ENCODE data around the gene PADI2.

PADI2 gene

DNA sequence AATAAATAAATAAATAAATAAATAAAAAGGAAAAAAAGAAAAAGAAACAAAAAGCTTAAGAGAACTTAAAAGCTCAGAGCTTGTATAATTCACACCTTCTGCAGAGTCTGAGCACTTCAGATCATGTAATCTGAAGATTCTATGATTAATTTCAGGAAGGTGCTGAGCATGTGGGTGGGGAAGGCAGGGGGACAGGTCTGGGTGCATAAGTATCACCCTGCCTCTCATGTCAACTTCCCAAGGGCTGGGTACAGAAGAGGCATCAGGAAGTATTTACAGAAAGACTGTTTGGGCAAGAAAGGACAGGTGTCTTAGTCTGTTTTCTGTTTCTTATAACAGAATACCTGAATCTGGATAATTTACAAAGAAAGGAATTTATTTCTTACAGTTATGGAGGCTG, 20.4 kb upstream of the PADI2 start:
- no peak for DNase-seq

DNA sequence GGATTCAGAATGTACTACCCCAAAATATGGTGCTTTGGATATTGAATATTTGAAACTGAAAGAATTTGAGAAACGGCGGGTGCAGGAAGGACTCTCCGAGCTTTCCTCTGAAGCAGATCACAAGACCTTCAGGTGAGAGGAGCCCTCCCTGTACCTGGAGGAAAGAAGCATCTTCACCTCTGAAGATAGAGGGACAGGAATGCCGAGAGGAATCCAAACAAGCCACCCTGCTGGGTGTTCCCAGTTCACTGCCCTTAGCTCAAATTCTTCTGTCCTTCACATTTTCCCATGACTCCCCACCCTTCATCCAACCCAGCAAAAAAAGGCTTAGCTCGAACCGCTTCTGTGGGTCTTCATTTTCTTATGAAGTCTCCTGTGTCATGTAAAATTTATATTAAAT, 18.2 kb upstream of the PADI2 start:
- DNase-seq: no peak

DNA sequence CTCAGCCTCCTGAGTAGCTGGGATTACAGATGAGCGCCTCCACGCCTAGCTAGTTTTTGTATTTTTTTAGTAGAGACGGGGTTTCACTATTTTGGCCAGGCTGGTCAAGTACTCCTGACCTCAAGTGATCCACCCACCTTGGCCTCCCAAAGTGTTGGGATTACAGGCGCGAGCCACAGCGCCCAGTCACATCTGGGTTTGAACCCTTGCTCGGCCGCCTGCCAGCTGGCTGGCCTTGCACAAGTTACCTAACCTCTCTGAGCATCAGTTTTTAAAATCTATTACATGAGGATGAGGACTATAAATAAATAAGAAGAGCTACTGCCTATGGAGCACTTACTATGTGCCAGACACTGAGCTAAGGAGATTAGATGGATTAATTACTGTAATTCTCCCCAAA, 17.7 kb upstream of the PADI2 start:
- no peak for DNase-seq

DNA sequence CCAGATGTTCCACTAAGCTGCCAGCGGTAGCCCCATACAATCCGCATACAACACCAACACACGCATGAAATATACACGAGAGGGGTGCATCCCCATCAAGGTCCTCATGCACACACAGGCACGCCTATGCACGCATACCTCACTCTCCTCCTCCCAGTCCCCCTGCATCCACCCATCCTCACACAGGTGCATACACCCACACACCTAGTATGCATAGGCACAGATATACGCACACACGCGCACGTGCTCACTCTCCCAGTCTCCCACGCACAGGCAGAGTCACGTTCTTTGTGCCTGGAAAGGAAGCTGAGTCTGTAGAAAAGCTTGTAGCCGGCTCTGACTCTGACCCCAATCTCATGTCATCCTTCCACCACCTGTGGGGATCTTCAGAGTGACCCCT, 16.9 kb upstream of the PADI2 start:
- DNase-seq: no peak

DNA sequence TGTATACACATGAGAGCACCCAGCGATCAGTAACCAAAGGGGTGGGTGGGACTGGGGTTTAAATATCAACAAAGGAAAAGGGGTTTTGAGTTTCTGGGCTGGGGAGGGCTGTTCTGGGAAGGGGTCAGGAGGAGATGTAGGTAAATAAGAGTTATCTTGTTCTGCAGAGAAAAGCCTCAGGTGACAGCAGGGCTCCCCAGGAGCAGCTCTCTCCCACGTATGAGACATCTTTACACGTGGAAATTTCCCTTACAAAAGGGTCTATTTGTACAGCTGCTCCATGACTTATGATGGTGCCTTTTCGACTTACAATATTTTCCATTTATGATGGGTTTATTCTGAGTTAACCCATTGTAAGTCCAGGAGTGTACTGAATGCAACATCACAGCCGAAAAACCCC, 16.3 kb upstream of the PADI2 start:
- DNase-seq: no peak

DNA sequence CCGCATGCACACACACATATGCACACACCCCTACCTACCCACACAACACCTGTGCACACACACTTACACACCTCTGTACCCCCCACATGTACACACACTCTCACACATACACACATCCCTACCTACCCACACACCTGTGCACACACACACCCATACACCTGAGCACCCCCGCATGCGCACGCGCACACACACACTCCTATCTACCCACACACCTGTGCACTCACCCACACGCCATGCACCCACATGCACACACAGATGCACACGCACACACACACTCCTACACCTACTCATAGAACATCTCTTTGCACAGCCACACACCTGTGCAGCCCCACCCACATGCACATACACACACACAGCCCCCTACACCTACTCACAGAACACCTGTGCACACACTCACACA, 15.5 kb upstream of the PADI2 start:
- no peak for DNase-seq

DNA sequence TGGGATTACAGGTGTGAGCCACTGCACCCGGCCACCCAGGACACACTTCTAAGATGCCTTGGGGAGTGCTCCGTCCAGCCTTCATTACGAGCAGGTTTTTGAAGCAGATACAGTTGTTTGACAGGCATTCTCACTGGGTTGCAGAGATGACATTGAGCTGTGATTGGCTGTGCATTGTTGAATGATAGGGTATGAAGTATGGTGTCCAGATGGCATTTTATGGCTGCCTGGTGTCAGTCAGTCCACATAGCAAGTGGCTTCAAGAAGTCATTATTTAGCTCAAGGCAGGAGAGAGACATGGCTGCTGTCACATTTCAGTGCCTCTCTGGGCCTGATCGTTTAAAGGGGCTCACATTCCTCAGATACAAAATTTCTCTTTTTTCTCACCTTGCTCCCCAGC, 14.8 kb upstream of the PADI2 start:
- no peak for DNase-seq

DNA sequence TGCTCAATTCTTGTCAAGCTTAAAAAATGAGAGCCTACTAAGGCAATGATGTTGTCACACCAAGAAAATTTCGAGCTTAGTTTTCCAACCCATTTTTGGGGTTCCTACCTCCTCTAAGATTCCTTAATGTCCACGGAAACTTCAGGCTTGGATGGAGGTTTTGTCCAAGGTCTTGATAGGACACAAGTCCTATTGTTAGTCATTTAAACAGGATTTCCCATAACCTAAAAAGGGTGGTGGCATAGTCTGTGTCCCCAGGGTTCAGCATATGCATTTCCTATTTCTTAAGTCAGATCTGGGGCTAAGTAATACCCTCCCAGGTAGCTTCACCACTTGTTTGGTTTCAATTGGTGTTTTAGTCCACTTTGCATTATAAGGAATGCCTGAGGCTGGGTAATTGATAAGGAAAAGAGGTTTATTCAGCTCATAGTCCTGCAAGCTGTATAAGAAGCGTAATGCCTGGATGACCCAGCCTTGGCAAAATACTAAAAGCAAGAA, 10.9 kb upstream of the PADI2 start:
- DNase-seq: no peak

DNA sequence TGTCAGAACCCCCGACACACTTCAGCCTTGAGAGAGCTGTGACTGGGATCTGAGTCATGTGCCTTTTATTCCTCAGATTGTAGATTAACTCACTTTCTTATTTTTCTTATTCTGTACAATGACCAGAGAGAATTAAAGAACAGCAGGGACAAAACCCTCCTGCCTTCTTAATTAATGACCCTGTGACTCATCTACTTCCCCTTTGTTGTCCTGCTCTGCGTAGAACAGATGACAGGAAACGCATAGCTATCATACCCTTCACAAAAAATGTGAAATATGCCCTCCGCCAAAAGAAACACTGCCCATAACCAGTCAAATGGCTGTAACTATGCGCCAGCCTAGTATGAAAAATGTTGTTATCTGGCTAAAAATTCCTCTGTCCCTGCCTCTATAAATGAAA, 9.1 kb upstream of the PADI2 start:
- no peak for DNase-seq

DNA sequence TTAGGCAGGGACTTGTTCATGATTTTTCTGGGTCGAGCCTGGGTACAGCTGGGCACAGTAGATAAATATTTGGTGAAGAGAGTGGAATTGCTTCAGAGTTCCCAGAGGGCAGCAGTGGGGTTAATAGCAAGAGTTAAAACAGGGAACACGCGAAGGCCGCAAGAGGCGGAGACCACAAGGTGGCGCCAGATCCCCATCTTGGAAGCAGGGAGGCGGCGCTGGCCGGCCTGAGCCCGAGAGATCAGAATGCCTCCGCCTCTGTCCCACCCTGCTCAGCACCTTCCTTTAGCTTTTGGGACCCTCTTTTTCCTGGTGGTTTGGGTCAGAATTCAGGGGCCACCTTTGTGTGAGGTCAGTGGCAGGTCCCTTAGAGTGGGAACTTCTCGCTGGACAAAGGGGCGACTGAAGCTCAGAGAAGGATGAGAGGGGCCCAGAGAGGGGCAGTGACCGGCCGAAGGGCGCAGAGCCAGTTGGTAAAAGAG, 6.5 kb upstream of the PADI2 start:
- DNase-seq: peak; percentile 77

DNA sequence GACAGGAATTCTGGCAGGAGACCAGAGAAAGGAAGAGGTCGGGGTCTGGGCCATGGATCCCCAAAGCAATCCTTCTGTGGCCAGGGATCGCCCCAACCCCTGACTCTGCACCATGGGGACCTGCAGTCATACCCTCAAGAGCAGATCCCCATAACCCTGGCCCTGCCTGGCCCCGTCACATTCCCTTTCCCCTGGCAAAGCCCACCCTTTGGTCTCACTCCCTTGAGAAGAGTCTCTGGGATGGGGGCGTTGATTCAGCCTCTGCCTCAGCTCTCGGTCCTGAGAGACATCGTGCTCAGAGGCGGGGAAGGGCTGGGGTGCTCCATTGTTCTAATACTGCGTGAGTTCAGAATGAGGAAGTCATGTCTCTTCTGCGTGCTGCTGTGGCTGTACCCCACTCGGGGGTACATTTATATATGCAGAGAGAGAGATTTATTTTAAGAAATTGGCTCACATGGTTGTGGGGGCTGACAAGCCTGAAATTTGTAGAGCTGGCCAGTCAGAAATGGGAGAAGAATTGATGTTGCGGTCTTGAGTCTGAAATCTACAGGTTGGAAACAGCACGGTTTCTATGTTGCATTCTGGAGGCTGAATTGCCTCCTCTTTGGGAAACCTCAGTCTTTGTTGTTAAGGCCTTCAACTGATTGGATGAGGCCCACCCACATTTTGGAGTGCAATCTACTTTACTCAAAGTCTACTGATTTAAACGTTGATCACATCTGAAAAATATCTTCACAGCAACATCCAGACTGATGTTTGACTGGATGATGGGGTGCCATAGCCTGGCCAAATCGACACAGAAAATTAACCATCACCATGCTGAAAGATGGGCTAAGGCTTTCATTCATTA, 4.2 kb upstream of the PADI2 start:
- no peak for DNase-seq

DNA sequence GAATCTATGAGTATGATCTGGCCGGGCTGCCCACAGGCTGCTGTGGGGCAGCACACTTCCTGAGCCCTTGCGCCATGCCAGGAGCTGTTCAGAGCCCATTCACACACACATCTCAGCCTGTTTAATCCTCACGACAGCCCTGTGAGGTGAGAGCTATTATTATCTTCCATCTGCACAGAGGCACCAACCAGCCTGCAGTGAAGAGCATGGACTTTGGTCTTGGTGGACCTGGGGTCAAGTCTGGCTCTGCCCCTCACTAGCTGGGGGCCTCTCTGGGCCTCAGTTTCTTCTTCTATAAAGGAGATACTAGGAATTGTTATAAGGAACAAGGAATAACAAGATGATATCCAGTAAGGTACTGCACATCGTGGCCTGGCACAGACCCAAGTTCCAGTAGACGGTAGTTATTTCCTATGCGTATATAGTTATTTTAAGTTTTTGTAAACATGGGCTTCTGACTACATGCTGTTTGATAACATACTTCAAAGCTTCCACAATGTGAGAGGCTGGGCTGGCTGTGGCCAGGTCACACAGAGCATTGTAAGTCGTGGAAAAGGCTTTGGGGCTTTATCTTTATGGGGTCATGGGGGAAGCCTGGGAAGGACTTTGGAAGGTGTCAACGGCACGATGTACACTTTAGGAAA, 3.4 kb upstream of the PADI2 start:
- no peak for DNase-seq

DNA sequence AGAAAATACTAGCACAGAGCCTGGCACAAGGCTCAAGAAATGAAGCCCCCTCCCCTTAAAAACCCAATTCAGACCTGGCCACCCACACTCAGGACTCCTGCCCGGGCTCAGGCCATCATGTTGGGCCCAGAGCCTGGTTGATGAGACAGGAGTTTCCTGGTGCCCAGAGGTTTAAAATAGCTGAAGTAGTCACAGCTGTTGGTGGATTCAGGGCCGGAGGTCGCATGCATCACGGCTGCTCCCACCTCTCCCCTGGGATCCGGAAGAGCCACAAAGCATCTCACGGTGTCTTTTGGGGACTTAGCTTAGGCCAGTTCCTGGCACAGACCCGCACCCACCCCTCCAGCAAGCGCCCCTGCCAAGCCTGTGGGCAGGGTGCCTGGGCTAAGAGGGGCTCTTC, 2.6 kb upstream of the PADI2 start:
- no peak for DNase-seq

DNA sequence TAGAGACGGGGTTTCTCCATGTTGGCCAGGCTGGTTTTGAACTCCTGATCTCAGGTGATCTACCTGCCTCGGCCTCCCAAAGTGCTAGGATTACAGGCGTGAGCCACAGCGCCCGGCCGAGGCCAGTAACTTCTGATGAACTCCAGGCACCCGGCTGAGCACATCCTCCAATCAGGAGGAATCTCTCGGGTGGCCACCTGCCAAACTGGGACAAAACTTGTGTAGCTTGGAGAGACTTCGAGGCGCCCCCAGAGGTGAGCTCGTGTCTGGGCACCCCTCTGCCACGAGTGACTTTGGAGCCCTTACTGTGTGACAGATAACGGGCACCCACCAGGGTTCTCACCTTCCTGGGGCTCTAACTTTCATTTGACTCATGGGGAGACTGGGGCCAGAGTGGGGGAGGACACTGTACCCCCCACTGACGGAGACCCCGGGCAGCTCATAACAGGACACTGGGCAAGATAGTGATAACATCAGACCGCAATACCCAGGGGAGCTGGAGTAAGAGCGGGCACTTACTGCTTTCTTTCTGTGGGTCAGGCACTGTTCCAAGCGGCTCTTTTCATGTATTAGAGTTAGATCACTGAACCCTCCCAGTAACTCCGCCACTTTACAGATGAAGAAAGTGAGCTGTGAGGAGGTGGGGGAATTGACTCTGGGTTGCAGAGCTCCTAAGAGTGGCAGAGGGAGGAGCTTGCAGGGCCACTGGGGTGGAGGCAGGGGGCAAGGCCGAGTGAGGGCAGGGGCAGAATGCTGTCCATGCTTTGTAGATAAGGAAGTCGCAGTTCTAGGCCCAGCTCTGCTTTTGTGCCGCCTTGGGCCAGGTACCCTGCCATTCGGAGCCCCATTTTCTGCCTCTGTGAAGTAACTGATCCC, 1.9 kb upstream of the PADI2 start:
- no peak for DNase-seq

DNA sequence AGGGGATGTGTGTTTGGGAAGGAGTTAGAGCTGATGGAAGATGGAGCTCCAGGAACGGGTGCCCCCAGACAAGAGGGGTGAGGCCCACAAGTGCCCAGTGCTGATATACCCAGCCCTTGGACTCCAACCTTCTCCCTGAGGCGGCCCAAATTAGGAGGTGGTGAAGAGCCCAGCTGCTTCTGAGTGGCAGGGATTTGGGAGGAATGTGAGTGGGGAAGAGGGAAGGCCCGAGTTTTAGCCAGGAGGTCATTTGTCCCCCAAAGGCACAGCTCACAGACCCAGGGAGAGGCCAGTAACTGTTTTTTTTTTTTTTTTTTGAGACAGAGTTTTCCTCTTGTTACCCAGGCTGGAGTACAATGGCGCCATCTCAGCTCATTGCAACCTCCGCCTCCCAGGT, 1.2 kb upstream of the PADI2 start:
- DNase-seq: no peak

DNA sequence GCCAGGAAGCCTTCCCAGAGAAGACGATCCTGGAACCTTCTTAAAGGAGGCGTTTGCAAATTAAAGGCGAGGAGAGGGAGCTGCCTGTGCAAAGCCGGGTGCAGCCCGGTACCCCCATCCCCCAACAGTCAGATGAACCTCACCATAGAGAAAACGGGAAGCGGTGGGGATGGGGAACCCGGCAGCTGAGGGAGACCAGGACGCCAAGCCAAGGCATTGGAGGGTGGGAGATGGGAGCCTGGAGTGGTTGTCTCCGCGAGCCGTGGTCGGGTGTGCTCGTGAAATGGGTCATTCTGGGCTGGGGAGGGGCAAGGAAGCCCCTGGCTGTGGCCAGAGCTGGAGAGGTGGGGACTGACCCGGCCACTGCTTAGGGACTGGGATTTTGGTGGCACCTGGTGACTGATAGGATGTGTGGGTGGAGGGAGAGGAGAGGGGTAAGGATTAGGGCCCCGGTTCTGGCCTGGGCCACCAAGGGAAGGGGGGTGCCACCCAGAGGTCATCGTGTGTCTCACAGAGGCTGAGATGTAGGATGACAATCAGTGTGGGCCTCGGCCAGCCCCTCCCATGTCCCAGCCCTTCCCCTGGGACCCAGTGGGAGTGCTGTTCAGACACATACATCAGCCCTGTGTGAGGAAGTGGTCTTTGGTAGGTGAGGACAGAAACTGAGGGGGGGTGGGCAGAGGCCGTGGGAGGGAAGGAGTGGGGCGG, 676 bp upstream of the PADI2 start:
- no peak for DNase-seq

DNA sequence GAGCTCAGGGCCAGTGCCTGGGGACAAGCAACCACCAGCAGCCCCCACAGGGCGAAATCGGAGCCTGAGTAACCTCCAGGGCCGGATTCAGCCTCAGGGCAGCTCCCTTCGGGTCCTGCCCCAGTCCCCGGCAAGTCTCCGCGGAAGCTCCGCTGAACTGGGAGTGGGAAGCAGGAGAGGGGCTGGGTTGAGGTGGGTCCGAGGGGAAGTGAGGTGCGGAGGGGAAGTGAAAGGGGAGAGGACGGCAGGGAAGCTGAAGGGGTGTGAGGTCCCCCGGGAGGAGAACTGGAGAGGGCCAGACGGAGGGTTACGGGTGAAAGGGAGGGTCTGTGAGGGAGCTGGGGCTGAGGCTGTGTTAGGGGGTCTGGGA, 560 bp downstream of the PADI2 start:
- no peak for DNase-seq

DNA sequence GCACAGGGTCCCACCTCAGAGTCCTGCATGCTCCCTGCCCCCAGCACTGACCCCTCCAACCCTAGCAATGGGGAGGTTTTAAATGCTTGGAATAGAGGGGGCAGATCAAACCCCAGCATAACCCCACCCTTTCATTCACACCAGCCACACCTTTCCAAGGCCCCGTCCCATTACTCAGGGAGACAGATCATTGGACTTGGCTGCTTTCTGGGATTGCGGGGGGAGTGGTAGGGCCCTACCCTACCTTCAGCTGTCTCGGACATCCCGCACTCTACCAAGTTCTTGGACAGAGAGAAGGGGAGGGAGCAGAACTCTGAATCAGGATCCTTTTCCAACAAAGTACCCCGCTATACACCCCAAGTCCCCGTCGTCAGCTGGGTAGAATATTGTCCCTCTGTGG, 983 bp downstream of the PADI2 start:
- no peak for DNase-seq

DNA sequence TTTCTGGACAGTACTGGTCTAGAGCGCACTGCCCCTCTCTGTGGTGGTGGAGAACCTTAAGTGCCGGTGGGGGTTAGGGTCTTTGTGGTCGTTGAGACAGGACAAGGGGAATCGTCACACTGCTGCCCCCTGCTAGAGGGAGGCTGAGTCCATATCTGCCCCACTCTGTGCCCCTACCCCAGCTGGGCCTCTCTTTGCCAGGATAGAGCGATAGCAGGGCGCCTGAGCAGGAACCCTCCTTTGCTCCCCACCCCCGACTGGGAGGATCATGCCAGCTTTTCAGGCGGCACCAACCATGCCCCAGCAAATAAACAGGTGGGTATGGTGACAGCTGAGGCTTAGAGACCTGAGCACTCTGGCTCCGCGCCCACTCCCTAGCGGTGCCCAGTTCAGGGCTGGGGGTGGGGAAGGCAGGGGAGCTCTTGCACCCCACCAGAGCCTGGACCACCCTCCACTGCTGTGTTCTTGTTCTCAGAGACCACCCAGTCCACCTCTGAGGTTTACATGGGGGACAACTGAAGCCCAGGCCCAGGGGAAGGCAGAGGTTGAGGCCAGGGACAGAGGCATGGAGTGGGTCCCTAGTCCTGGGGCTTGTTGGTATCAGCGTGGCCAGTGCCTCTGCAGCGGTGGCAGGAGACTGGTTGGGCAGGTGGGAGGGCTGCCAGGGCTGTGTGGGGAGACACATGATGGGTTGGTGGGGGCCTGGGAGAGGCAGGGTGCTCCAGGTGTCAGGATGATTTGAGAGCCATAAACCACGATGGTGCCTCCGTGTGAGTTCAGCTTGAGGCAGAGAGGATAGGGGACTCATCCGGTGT, 1.6 kb downstream of the PADI2 start:
- DNase-seq: no peak

DNA sequence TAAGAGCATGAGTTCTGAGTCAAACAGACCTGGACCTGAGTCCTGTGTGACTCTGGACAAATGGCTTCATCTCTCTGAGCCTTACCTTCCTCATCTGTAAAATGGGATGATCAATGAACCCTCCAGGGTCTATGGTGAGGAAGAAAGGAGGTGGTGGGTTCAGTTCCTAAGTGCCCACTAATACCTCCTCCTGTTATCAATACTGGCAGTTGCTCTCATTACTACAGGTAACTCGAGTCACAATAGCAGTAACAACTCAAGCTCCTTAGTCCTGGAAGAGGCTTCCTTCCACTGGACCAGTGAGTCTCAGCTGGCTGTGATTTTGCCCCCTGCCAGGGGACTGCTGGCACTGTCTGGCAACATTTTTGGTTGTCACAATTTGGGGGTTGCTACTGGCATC, 2.6 kb downstream of the PADI2 start:
- no peak for DNase-seq

DNA sequence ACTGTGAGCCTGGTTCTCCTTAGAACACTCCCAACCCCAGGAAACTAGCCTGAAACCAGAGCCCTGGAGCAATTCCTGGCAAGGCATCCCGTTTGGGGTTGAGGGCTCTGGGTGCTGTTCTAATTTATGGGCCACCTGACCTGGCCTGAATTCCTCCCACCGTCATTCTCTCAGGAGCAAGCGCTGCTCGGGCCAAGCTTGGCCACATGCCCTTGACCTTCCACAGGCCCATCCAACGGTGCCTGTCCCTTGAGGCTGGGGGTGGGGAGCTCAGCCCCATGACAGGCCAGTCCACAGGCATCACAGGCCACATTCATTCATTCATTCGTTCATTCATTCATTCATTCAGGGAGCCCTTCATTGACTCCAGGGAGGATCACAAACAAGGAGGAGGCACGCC, 5.3 kb downstream of the PADI2 start:
- no peak for DNase-seq
